A673 (cell line): ENCODE measurements around the gene DCLK1.

Source experiments
- EZH2 ChIP-seq: fragments of 200-600 bp; sonication (generic); IDR thresholded peaks from 2 replicates; pipeline ENCODE4 v1.6.1; 2017; ENCODE audit warnings: borderline replicate concordance, low read depth, mild to moderate bottlenecking, mixed read lengths, antibody characterized with exemption, low read length; ENCODE audit not compliant: poor library complexity, severe bottlenecking
- TF ChIP-seq, protein P1 (sequence below): fragments of 300-800, 200-600 bp; sonication (generic); conservative IDR thresholded peaks from 2 replicates; pipeline ENCODE4 v1.5.1; 2017; ENCODE audit warnings: low read depth, mild to moderate bottlenecking, antibody characterized with exemption, low read length, moderate library complexity, mixed read lengths

DNA sequence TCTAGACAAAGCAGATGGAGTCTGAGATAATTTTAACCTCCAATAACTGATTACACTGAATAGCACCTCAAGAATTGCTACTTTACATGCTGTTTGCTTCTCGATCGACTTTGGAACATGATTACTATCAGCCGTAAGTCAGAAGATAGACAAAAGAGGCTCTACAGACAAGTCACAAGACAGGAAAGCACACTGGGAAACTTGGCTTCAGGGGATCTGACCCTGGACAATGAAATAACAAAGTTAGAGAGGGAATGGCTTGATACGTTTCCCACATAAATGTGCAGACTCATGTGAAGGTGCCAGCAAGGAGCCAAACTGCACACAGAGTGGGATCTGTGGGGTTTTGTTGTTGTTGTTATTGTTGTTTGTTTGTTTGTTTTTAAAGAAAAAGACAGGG lies 28.5 kb downstream of the DCLK1 start:
- no peak for TF ChIP-seq EZH2
- TF ChIP-seq, protein P1, sequence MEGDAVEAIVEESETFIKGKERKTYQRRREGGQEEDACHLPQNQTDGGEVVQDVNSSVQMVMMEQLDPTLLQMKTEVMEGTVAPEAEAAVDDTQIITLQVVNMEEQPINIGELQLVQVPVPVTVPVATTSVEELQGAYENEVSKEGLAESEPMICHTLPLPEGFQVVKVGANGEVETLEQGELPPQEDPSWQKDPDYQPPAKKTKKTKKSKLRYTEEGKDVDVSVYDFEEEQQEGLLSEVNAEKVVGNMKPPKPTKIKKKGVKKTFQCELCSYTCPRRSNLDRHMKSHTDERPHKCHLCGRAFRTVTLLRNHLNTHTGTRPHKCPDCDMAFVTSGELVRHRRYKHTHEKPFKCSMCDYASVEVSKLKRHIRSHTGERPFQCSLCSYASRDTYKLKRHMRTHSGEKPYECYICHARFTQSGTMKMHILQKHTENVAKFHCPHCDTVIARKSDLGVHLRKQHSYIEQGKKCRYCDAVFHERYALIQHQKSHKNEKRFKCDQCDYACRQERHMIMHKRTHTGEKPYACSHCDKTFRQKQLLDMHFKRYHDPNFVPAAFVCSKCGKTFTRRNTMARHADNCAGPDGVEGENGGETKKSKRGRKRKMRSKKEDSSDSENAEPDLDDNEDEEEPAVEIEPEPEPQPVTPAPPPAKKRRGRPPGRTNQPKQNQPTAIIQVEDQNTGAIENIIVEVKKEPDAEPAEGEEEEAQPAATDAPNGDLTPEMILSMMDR: no peak
